Activated effector memory CD4-positive, alpha-beta T cell treated with Interleukin-2 at 50 U/mL for 16 hours (primary cell): ENCODE data around the gene RPP25L.

Experiments
- DNase-seq: peaks from one replicate; pipeline ENCODE4 v3.0.0-alpha.2; 2020

RPP25L gene

DNA sequence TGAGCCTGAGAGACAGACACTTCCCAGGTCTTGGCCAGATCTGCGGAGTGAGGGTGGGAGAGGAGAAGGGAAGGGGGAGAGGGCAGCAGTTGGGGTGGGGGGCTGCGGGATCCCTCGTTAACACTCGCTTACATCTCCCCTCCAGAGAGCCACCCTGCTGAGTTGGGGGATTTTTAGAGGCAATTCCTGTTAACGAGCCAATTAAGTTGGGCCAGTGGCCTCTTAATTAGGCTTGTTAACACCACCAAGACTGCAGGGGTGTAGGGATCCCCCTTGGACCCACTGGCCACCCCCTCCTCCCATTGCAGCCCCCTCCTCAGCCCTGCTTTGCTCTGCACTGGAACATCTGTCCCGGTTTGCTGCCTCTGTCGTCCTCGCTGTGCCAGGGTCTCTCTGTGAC lies 46.0 kb downstream of the RPP25L start:
- DNase-seq: no peak

DNA sequence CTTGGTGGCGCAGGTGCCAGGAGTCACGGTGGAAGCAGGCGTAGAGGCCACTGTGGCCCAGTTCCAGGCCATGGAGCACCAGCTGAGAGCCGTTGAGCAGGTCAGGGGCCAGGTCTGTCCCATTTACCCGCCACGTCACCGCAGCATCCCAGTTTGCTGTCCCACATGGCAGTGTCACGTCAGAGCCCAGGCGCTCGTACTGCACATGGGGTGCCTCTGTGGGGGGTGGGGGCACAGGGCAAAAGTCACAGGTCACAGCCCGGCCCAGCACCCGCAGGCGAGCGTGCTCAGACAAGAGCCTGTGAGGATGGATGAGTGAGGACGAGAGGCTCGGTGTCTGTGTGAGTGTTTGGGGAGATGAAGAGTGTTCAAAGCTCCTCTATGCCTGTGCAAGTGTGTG lies 47.3 kb downstream of the RPP25L start:
- DNase-seq: no peak

DNA sequence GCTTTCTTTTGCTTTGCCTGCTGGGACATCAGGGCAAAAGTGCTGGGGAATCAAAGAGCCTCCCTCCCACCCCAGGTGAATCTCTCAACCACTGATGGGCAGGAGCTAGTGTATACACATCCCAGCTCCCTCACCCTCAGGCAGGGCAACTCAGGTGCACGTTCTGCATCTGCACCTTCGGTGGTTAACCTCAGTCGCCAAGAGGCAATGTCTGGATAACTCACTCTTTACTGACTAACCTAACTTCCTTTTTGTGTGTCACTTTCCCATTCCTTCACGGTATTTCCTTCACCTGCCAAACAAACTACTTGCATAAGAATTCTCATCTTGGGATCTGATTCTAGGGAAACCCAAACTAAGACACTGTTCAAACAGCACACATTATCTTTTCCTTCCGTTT lies 48.6 kb downstream of the RPP25L start:
- DNase-seq: no peak

DNA sequence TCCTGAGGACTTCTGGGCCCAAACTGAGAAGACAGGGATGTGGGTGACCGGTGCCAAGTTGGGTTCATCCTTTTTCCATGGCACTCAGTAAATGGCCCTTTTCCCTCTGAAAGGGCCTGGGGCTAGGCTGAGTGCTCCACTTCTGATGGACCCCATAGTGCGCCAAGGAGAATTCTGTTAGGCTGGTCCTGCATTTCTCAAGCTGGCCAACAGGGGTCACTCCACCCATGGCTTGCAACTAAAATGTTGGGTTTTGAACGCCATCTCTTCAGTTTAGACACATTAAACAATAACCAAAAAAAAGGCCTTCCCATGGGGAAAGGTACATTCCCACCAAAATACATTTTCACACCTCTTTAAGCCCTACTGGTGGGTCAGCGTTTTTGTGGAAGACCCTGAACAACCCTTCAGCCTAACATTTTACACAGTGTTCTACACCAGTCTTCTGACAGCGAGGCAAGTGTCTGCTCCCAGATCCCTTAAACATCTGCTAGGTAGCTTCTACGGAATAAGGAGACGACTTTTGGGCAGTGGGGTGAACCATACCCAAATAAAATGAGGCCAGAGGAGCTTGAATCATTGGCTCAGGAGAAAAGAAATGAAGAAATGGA lies 49.7 kb downstream of the RPP25L start:
- no peak for DNase-seq

DNA sequence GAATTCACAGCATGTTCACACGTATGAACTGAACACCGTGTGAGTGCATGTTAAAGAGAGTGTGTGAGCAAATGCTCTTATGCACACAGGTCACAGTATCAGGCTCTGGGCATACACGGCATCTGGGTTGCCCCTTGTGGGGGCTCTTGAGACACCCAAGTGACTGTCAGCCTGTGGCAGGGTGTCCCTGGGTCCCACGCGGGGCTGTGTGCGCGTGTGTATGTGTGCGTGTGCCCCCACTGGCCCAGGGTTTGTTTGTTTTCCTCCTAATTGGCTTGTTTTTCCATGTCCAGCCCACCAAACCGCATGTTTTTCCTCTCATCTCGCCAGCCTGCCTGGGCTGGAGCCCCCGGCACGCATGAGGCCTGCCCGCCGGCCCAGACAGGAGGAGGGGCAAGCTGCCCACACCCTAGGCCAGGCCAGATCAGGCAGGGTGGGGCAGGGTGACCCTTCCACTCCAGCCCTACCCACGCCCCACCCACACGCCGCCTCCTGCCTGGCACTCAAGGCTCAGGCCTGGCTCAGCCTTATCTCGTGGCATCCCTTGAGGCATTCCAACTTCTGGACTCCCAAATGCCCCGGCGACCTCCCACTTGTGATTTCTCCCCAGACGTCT lies 51.2 kb downstream of the RPP25L start:
- no peak for DNase-seq
